ENCODE measurements around the gene ARL4D. TPM values are rescaled to one million over a fixed set of nuclear protein-coding genes. Genes with fewer than 3 reads are reported as not detected.
"Not testable (repeated sequence)": the region's sequence is repeated elsewhere in the genome, so short reads cannot be mapped to it uniquely, and the experiment has no call there.

The ARL4D gene, protein sequence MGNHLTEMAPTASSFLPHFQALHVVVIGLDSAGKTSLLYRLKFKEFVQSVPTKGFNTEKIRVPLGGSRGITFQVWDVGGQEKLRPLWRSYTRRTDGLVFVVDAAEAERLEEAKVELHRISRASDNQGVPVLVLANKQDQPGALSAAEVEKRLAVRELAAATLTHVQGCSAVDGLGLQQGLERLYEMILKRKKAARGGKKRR
- 123 TPM for total RNA-seq

DNA sequence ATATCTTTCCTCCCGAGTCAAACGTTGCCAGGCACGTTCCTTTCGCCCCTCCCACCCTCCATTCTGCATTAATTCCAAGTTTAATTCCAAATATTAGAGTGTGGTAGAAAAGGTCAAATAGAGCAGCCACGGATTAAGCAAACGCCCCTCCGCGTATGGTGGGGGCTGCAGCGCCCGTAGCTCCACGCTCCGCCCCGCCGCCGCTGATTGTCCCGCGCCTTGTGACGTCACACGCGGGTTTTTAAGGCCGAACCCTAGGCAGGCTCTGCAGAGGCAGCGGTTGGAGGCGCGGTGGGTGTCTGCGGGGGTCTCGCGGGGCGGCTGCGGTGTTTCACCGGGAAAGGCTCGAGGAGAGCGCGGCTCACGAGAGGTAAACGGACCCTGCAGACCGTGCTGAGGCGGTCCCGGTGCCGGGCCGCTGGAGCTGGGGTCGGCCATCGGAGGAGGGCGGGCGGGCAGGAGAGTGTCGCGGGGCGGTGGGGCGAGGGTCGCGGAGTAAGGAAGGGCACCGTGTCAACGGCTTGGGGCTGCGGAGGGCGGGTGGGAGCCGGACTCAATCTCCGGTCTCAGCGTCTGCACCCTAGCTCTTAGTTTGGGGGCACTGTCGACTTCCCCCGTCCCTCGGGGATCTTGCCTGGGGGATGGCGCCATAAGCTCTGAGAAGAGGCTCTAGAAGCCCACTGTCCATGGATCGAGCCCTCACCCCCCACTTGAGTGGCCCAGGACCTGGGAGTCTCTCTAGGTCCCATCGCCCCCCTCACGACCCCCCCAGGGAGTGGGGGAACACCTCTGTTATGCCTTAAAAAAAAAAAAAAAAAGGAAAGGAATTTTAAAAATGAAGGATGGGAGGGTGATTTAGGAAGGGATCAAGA lies at the start of gene ARL4D:
TSS of gene ARL4D (plus strand) at position 270 of the 872 bp plus-strand sequence. CDS start 740 bp downstream, outside the sequence.
- peak; percentile 50 for ATAC-seq

DNA sequence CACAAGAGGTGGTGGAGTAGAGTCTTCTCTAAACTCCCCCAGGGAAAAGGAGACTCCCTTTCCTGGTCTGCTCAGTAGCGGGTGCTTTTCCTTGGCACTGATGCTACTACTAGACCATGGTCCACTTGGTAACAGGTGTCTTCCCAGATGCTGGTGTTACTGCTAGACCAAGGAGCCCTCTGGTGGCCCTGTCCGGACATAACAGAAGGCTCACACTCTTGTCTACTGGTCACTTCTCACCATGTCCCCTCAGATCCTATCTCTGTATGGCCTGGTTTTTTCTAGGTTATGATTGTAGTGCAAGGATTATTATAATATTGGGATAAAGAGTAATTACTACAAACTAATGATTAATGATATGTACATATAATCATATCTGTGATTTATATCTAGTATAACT lies 49.7 kb upstream of the ARL4D start:
- no peak for ATAC-seq

DNA sequence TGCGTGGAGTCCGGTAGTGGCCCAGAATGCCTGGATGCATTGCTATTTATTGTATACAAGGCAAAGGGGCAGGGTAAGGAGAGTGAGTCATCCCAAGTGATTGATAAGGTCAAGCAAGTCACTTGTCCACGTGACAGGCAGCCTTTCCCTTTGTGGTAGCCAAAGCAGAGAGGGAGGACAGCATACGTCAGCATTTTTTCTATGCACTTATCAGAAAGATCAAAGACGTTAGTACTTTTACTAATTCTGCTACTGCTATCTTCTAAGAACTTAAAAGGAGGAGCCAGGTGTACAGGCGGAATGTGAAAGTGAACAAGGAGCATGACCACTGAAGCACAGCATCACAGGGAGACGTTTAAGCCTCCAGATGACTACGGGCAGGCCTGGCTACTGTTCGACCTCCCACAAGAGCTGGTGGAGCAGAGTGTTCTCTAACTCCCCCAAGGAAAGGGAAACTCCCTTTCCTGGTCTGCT lies 47.9 kb upstream of the ARL4D start:
- no peak for ATAC-seq

DNA sequence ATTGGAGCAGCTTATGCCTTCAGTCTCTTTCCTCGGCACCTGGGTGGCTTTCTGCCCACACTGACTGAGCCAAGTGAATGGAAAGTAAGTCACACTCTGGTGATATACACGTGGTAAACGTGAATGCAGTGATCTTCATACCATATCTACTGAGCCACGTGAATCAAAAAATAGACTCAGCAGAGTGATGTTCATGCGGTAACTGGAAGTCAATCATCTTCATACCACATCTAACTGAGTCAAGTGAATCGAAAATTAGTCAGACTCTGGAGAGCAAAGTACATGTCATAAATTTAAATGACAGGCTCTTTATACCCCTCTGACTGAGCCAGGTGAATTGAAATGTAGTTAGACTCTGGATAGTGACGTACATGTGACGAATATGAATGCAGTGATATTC lies 47.1 kb upstream of the ARL4D start:
- no peak for ATAC-seq

DNA sequence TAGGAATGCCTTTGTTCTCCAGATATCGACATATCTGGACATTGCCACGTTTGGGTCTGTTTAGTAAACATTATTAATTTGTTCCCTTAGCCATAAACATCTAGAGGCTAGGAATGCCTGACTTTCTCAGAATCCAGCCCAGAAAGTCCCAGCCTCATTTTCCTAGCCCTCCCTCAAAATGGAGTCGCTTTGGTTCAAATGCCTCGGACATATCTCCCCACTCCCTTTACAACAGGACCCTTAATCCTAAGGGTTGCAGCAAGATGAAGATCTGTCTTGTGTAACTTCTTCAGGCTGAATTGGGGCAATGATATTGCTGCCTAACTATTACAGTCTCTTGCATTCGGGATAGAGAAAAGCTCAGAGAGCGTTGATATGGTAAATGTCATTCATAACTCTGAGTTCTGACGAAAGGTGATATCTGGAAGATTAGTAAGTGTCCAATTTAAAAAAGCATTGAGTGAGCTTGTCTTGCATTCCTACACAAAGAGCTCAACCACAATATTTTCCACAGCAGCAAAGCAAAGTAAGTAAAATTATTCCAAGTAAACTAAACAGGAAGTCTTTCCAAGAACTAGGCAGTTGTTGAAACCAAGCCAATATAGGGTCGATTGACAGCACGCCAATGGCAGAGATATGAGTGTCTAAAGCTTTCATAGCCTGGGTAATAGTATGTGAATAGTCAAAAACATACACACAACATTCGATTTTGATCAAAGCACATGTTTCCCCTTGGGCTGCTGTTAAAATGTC lies 46.0 kb upstream of the ARL4D start:
- ATAC-seq, result no peak

DNA sequence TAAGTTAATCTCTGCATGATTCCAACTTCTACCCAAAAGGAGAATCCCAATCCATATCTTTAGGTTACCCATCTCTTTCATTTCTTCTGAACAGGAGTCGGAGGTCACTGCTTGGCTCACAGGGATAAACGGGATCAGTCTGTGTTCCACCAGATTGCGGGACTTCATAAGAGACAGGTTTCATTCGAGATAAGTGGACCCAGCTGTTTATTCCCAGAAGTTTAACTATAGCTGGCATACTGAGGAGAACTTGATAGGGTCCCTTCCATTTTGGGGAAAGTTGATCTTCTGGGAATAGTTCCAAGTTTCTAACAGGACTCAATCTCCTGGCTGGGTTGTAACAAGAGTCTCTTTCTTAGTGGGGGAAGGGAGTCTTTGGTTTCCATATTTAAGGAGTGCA lies 45.4 kb upstream of the ARL4D start:
- no peak for ATAC-seq

DNA sequence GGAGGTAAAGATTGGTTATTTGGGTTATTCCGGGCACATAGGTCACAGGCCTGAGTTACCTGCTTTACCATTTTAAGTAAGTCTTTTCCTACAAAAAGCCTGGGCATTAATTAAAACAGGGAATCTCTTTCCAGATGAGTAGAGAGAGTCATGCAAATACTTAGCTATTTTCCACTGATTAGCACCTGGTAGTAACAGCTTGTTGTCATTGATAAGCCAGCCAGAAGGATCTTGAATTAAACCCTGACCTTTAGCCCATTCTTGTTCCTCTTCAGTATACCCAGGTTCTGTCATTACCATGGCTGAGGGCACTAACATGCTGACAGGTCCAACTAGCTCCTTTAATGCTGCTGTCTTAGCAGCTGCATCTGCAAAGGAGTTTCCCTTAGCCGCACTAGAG lies 44.4 kb upstream of the ARL4D start:
- no peak for ATAC-seq

DNA sequence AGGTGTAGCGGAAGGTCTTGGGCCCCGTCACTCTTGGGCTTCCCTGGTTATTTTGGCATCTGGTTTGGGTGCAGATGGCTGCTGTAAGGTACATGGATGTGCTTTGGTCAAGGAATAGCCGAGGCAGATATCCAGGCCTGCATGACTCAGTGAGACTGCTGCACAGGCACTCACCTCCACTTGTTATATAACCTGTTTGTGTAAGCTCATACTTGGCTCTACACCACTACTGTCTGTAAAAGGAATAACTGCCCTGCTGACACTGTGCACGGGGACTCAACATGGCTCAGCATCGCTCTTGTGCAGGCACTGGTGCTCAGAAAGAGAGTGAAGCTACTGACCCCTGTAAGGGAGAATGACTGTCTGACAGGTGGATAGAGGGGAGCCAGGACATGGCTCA lies 42.3 kb upstream of the ARL4D start:
- no peak for ATAC-seq

DNA sequence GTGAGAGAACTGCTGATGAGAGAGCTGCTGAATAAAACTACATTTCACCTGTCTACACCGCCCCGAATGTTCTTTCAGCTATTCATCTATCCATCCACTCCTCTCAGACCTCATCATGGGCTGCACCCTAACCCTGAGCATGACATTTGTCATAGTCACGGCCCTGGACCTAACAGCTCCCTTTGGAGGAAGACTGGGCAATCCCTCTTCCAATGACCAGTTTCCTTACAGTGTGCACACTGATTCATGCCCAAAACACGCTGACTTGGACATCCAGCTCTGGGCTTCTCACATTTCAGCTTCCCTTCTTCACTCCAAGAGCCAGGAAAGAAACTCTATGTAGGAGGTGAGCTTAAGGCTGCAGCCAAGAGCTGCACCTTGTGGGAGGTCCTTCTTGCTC lies 41.8 kb upstream of the ARL4D start:
- peak; percentile 26 for ATAC-seq

DNA sequence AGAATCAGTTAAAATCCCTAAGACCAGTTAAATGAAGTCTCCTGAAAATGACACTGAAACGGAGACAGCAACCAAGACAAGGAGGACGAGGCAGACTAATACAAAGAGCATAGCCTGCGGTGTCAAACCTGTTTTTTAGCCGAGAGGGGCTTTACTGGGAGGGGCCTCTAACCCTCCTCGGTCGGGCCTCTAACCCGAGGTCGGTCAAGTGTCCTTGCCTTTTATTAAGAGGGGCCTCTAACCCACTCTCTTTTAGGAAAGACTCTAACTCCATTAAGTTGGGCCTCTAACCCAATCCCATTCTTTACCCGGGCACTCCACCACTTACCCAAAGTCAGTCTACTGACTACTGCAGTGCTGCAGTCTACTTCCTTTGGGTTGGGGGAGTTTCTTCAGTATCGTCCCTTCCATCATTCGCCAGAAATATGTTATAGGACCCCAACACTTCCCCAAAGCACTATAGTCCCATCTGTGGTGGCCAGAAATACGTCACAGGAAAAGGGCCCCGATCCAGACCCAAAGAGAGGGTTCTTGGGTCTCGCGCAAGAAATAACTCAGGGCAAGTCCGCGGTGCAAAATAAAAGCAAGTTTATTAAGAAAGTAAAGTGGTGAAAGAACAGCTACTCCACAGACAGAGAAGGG lies 39.2 kb upstream of the ARL4D start:
- ATAC-seq, result no peak

DNA sequence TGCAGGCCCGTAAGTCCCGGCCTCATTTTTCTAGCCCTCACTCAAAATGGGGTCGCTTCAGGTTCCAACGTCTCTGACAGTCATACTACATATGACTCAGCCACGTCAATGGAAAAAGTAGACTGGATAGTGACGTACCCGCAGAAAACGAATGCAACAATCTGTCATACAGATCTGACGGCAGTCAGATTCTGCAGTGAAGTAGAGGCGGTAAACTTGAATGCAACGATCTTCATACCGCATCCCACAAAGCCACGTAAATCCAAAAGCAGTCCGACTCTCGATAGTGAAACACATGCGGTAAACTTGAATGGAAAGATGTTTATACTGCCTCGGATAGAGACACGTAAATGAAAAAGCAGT lies 38.4 kb upstream of the ARL4D start:
- peak; percentile 57 for ATAC-seq

DNA sequence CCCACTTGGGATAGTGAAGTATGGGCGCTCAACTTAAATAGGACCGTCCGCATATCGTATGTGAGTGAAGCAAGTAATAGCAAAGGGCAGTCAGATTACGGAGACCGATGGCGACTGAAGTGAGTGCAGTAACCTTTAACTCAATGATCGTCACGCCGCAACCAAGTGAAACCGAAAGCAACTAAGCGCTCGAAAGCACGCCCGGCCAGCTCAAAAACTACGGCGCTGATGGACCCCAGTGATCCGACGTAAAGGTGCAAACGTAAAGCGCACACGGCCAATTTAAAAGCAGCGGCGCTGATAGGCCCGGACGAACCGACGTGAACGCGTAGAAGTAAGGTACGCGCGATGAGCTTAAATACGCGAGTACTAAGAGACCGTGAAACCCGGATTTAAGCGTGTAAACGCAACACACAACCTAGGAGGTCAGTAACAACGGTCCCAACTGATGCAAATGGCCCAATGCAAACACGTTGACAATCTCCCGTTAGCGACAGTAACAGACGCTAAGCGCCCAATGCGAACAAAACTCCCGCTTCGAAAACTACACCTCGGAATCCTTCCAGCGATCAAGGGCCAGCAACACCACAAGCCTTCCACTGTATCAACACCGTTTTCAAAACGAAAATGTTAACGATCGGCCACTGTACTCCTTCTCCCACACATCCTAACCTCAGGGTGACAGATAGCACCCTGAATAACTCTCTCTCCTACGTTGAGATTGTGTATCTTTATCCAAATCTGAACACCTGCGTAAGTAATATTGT lies 37.9 kb upstream of the ARL4D start:
- peak; percentile 90 for ATAC-seq

DNA sequence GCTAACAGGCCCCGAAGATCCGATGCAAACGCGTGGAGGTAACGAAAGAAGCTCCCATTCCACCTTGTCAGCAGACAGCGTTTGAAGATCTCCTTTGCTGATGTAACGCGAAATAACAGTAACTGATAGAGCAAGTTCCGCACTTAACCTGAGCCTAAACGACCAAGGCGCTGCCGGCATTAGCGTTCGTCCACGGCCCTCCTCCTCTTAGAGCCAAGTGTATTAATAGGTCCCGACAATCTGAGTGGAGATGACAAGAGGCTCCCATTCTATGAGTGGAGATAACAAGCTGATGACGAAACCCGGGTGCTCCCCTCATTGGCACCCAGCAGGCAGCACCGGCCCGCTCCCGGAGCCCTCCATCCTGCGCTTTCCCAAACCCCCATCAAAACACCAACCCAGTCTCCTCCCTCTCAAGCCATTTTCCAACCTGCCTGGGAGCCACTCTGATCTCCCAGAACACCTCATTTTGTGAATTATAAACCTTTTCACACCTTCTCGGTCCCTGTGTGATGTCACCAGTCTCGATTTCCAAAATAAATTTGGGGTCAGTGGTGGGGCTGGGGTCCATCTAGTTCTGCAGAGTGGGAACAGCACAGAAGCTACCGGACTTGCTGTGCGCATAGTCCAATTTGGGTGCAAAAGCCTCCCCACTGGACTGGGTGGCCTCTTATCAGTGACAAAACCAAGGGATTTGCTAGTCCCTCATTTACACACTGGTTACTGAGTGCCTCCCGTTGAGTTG lies 35.4 kb upstream of the ARL4D start:
- ATAC-seq, result no peak

DNA sequence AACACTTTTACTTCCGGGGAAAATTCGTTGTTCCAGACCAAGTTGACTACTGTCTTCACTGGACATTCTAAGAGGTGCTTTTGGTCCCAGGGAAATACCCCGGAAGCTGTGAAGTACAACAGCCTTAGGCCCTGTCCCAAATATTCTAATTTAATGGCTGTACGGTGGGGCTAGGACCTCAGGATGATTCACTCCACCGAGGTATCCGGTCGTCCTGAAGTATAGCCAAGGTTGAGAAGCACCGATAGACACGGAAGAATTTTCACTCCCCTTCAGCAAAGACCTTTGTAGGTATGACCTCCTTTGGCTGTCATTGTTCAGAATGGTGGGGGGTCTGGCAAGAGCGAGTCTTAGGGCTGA lies 34.9 kb upstream of the ARL4D start:
- ATAC-seq, result no peak

DNA sequence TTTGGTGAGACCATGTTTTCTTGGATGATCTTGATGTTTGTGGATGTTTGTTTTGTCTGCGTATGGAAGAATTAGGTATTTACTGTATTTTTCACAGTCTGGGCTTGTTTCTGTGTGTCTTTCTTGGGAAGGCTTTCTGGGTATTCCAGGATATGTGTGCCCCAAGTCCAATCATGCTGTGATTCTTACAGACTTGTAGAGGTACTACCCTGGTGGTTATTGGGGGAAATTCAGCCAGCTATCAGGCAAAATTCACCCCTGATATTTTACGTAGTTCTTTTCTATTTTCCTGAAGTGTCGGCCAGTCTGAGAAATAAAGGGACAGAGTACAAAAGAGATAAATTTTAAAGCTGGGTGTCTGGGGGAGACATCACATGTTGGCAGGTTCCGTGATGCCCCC lies 33.4 kb upstream of the ARL4D start:
- no peak for ATAC-seq

DNA sequence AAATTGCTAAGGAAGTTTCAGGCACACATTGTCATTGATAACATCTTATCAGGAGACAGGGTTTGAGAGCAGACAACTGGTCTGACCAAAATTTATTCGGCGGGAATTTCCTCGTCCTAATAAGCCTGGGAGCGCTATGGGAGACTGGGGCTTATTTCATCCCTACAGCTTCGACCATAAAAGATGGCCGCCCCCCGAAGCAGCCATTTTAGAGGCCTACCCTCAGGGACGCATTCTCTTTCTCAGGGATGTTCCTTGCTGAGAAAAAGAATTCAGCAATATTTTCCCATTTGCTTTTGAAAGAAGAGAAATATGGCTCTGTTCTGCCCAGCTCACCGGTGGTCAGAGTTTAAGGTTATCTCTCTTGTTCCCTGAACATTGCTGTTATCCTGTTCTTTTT lies 32.9 kb upstream of the ARL4D start:
- ATAC-seq, result not testable (repeated sequence)

DNA sequence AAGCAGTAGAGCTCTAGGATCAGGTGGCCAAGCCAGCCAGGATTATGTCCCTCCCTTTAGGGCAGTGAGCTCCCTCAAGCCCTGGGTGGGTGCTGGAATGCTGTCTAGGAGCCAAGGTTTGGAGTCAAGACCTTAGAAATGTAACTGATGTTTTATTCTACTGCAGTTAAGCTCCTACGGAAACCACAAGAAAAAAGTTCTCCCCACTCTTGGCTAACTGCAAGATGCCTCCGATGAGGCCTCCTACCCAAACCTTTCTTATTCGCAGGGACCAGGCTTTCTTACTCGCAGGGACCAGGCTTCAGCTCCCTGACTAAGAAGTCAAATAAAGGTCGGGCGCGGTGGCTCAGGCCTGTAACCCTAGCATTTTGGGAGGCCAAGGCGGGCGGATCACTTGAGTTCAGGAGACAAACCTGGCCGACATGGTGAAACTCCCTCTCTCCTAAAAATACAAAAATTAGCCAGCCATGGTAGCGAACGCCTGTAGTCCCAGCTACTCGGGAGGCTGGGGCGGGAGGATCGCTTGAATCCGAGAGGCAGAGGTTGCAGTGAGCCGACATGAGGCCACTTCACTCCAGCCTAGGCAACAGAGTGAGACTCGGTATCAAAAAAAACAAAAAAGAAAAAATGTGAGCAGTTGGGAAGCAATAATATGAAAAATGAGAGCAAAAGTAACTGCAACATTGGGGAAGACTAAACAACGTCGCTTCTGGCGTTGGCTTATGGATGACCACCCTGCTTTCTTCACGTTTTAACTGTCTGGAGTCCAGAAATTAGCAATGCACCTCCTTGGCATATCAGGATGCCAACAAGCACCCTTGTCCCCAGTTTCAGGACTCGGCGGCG lies 31.7 kb upstream of the ARL4D start:
- ATAC-seq, result no peak

DNA sequence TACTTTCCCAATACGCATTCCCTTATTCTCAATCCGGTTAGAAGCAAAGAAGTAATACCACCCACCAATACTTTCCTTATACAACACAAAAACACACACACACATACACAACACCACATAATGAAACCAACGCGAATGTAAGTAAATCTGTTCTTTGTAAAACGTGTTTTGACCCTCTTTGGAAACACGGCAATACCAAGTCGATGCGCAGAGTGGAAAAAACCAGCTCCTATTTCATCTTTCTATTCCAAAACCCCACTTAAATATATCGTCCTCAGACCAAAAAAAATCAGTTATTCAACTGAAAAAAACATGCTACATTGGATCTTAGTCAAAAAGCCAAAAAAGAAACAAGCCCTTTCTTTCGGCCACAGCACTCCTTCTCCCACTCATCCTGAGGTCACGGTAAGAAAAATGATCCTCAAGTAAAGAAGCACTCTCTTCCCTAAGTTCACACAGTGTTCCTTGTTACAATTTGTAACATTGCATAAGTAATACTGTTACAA lies 31.0 kb upstream of the ARL4D start:
- peak; percentile 54 for ATAC-seq

DNA sequence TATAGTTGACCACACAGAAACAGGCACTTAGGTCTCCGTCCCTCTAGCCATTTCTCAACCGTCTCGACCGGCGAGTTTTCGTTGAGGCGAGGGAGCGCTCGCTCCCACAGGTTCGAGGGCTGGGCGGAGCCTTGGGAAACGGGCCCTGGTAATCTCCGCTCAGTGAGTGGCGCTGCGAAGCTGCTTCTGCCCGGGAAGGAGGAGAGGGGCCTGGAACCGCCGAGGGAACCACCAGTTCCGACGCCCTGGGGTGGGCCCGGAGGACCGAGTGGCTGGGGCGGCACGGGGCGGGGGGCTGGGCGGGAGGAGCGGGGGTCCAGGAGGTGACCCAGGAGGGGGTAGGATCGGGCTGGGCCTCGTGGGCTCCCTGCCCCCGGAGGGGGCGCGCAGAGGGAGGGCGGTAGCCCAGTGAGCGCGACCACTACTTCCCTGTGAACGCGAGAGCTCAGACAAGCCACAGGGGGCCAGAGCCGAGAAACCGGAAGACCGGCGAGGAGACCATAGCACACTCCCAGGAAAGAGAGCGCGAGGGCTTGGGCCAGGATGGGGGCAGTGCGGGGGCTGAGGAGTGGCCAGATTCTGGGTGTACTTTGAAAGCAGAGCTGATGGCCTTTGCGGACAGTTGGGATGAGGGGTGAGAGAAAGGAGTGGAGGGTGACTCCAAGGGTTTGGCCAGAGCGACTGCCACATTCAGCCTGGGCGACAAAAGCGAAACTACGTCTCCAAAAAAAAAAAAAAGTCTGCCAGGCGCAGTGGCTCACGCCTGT lies 29.9 kb upstream of the ARL4D start:
- ATAC-seq, result peak; percentile 77
